ENCODE measurements around the gene ZFP91.
"Not testable (repeated sequence)": the region's sequence is repeated elsewhere in the genome, so short reads cannot be mapped to it uniquely, and the experiment has no call there.

The ZFP91 gene, protein sequence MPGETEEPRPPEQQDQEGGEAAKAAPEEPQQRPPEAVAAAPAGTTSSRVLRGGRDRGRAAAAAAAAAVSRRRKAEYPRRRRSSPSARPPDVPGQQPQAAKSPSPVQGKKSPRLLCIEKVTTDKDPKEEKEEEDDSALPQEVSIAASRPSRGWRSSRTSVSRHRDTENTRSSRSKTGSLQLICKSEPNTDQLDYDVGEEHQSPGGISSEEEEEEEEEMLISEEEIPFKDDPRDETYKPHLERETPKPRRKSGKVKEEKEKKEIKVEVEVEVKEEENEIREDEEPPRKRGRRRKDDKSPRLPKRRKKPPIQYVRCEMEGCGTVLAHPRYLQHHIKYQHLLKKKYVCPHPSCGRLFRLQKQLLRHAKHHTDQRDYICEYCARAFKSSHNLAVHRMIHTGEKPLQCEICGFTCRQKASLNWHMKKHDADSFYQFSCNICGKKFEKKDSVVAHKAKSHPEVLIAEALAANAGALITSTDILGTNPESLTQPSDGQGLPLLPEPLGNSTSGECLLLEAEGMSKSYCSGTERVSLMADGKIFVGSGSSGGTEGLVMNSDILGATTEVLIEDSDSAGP
- 68.6 to 99.0 reads per million in 2 experiments for total RNA-seq

GRCh38 chr11:58578635-58579191 is at the start of gene ZFP91:
Gene ZFP91 (plus strand): TSS chr11:58579063. CDS start chr11:58579282, 219 bp downstream.
- DNase-seq (ENCODE audit: low read depth): peak; percentile 96

DNA sequence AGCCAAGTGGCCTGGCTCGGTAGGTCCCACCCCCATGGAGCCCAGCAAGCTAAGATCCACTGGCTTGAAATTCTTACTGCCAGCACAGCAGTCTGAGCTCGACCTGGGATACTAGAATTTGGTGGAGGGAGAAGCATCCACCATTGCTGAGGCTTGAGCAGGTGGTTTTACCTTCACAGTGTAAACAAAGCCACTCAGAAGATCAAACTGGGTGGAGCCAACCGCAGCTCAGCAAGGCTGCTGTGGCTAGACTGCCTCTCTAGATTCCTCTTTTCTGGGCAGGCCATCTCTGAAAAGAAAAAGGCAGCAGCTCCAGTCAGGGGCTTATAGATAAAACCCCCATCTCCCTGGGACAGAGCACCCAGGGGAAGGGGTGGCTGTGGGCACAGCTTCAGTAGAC is 48.6 kb upstream of the ZFP91 start:
- DNase-seq (ENCODE audit: low read depth): peak; percentile 27

DNA sequence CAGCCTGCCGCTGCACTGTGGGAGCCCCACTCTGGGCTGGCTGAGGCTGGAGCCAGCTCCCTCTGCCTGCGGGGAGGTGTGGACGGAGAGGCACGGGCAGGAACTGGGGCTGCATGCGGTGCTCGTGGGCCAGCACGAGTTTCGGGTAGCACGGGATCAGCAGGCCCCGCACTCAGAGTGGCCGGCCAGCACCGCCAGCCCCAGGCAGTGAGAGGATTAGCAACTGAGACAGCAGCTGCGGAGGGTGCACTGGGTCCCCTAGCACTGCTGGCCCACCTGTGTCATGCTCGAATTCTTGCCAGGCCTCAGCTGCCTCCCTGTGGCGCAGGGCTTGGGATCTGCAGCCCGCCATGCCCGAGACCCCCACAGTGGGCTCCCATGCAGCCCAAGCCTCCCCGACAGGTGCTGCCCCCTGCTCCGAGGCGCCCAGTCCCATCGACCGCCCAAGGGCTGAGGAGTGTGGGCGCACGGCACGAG is 47.0 kb upstream of the ZFP91 start:
- DNase-seq (ENCODE audit: low read depth): no peak

GRCh38 chr11:58546841-58547240 is 32.0 kb upstream of the ZFP91 start:
- DNase-seq (ENCODE audit: low read depth): no peak

- DNase-seq (ENCODE audit: low read depth): no peak
Measured at GRCh38 chr11:58549644-58550043, 29.2 kb upstream of the ZFP91 start.

DNA sequence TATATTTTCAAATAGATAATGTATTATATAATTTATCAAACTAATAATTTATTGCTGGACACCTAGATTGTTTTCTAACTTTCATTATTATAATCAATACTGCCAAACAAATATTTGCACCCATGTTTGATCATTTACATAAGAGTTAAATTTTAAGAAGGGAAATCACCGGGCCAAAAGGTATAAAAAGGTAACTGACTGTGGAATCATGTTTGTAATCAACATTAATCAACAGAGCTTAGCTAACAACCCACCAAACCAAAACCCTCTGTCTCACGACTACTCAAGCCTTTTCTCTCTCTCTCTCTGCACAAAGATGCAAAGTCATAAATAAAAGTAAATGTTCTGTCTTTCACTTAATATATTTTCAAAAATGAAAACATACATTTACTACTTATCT is 18.0 kb upstream of the ZFP91 start:
- DNase-seq (ENCODE audit: low read depth): no peak

- no peak for DNase-seq (ENCODE audit: low read depth)
Measured at GRCh38 chr11:58561394-58562098, 17.3 kb upstream of the ZFP91 start.

DNA sequence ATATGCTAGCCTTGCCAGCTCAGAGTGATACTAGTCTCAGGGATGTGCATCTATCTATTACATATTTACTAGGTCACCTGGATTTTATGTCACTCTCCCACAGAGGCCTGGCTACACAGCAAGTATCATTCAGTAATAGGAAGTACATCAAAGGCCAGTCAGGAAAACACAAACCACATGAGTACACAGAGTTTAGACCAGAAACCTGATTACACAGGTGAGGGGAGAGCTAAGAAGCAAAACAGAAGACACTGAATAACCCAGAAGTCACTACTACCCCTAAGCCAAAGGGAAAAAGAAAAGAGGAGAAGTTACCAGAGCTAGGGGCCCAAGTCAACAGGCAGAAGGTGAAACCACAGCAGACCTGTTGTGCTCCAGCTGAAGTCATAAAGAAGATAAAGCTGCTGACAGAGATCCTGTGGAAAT is 16.5 kb upstream of the ZFP91 start:
- DNase-seq (ENCODE audit: low read depth): no peak

GRCh38 chr11:58564231-58564630 is 14.6 kb upstream of the ZFP91 start:
- DNase-seq (ENCODE audit: low read depth): no peak

GRCh38 chr11:58567889-58568512 is 10.9 kb upstream of the ZFP91 start:
- peak; percentile 68 for DNase-seq (ENCODE audit: low read depth)

GRCh38 chr11:58572906-58573305 is 6.0 kb upstream of the ZFP91 start:
- DNase-seq (ENCODE audit: low read depth): not testable (repeated sequence)

GRCh38 chr11:58573451-58574104 is 5.3 kb upstream of the ZFP91 start:
- peak; percentile 38 for DNase-seq (ENCODE audit: low read depth)

DNA sequence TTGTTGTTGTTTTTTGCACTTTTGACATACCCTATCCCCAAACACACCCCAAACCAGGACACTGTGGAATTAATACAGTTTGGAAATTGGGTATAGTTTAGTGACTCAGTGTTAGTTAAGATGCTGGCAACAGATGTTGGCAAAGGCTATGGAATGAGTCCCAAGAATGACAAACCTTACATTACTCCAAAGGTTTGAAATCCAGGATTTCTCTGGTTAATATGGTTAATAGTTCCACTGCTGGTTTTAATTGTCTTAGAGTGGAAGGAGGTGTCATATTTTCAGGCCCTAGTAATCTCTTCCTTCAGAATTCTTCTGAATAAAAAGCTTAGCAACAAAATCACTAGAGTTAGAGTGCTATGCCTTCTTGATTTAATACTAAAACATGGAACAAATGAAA is 4.0 kb upstream of the ZFP91 start:
- DNase-seq (ENCODE audit: low read depth): no peak

GRCh38 chr11:58575377-58576020 is 3.4 kb upstream of the ZFP91 start, which contains the start of gene LPXN:
Gene LPXN (minus strand): TSS chr11:58575856. CDS start chr11:58575772, 84 bp downstream.
- DNase-seq (ENCODE audit: low read depth): peak; percentile 51

- DNase-seq (ENCODE audit: low read depth): no peak
Measured at GRCh38 chr11:58576887-58577471, 1.9 kb upstream of the ZFP91 start.

DNA sequence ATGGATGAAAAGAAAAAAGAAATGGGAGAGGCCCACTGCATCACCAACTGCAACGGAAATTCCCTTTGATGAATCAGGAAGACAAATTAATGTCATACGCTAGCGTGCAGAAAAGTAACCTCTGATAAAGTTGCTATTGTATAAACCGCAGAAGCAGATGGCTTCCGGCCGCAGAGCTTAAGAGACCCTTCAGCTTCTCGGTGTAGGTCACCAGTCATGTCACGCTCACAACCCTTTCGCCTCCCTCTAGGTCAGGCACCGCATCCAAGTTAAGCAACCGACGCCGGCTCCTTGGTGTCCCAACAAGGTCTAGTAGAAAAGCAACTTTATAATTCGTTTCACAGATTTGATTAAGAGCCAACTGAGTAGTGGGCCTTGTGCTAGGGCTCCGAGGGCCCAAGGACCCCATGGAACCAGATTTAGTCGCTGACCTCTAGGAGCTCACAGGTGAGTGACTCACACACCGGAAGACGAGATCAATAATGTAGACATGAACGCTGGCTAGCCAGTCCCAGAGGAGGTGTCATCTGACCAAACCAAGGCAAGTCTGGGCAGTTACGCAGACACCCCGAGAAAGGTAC is 1.2 kb upstream of the ZFP91 start:
- DNase-seq (ENCODE audit: low read depth): peak; percentile 72

GRCh38 chr11:58578136-58578634 is 678 bp upstream of the ZFP91 start:
- peak; percentile 90 for DNase-seq (ENCODE audit: low read depth)

DNA sequence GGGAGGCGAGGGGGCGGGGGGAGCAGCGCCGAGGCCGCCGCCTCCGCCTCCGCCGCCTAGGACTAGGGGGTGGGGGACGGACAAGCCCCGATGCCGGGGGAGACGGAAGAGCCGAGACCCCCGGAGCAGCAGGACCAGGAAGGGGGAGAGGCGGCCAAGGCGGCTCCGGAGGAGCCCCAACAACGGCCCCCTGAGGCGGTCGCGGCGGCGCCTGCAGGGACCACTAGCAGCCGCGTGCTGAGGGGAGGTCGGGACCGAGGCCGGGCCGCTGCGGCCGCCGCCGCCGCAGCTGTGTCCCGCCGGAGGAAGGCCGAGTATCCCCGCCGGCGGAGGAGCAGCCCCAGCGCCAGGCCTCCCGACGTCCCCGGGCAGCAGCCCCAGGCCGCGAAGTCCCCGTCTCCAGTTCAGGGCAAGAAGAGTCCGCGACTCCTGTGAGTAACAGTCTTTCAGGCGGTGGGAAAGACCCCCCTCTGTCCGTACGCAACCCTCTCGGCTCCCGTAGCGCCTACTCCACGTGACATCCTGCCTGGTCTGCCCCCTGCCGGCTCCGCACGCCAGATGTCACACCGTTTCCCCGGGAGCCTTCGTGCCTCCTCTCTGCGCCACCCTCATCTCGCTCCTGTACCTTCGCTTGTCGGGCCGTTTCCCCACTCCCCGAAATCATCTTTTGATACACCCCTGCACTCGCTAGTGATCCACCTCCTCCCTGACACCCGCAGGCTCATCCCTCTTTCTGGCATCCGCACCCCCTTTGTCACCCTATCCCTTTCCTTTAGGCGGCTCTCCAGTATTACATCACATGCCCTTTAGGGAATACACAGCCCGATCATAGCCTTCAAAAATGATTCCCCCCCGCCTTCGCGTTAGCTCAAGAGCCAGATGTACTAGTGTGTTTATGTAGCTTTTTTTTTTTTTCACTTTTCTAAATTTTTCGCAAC is 598 bp downstream of the ZFP91 start:
- peak; percentile 92 for DNase-seq (ENCODE audit: low read depth)

GRCh38 chr11:58580311-58580710 is 1.4 kb downstream of the ZFP91 start:
- no peak for DNase-seq (ENCODE audit: low read depth)
